H9 (cell line): Measurements from ENCODE around the gene IGIP. TPM values are rescaled to one million over a fixed set of nuclear protein-coding genes. Genes with fewer than 3 reads are reported as not detected.
A peak's percentile ranks its signal among the peaks of the same experiment; 100 is the strongest.

Experiments used
- DNase-seq: peaks from one replicate; pipeline ENCODE4 v3.0.0-alpha.2; 2017
- H2AFZ ChIP-seq: one replicate; pipeline ENCODE4 v1.6.1; 2013; ENCODE audit warnings: mild to moderate bottlenecking, low read length, control low read depth, moderate library complexity
- H2AK5ac ChIP-seq: 2 replicates; pipeline ENCODE4 v1.6.1; 2013; ENCODE audit warnings: low read length, control low read depth, mixed read lengths; ENCODE audit not compliant: insufficient read length
- H2BK120ac ChIP-seq: one replicate; pipeline ENCODE4 v1.6.1; 2013; ENCODE audit warnings: low read depth, mild to moderate bottlenecking, low read length, control low read depth, inconsistent platforms; ENCODE audit not compliant: poor library complexity, severe bottlenecking
- H2BK12ac ChIP-seq: 2 replicates; pipeline ENCODE4 v1.6.1; 2013; ENCODE audit warnings: low read length, control low read depth, mixed read lengths, low read depth; ENCODE audit not compliant: insufficient read length
- H2BK15ac ChIP-seq: 2 replicates; pipeline ENCODE4 v1.6.1; 2013; ENCODE audit warnings: low read depth, low read length, control low read depth
- H2BK20ac ChIP-seq: one replicate; pipeline ENCODE4 v1.6.1; 2013; ENCODE audit warnings: low read depth, mild to moderate bottlenecking, low read length, control low read depth, inconsistent platforms; ENCODE audit not compliant: poor library complexity, severe bottlenecking
- H2BK5ac ChIP-seq: 2 replicates; pipeline ENCODE4 v1.6.1; 2013; ENCODE audit warnings: low read length, control low read depth, mixed read lengths; ENCODE audit not compliant: insufficient read length
- H3K14ac ChIP-seq: 2 replicates; pipeline ENCODE4 v1.6.1; 2013; ENCODE audit warnings: low read length, control low read depth; ENCODE audit not compliant: insufficient read depth
- H3K18ac ChIP-seq: 2 replicates; pipeline ENCODE4 v1.6.1; 2013; ENCODE audit warnings: low read depth, mild to moderate bottlenecking, mixed read lengths, low read length, control low read depth; ENCODE audit not compliant: insufficient read length
- H3K23ac ChIP-seq: 2 replicates; pipeline ENCODE4 v1.6.1; 2013; ENCODE audit warnings: low read length, control low read depth, mixed read lengths, low read depth; ENCODE audit not compliant: insufficient read length
- H3K23me2 ChIP-seq: 2 replicates; pipeline ENCODE4 v1.6.1; 2013; ENCODE audit warnings: low read depth, mild to moderate bottlenecking, mixed read lengths, low read length, control low read depth; ENCODE audit not compliant: insufficient read length, poor library complexity, severe bottlenecking
- H3K27ac ChIP-seq: 2 replicates; pipeline ENCODE4 v1.5.1; 2013; ENCODE audit warnings: low read length, control low read depth, mixed read lengths, low read depth; ENCODE audit not compliant: insufficient read length
- H3K27me3 ChIP-seq: 2 replicates; pipeline ENCODE4 v1.6.1; 2013; ENCODE audit warnings: low read length, control low read depth, inconsistent platforms; ENCODE audit not compliant: insufficient read depth
- H3K4ac ChIP-seq: 2 replicates; pipeline ENCODE4 v1.6.1; 2013; ENCODE audit warnings: low read depth, mild to moderate bottlenecking, control low read depth, inconsistent platforms, low read length, moderate library complexity
- H3K4me1 ChIP-seq: 2 replicates; pipeline ENCODE4 v1.6.1; 2013; ENCODE audit warnings: low read length, control low read depth, inconsistent platforms; ENCODE audit not compliant: insufficient read depth
- H3K4me2 ChIP-seq: 2 replicates; pipeline ENCODE4 v1.6.1; 2013; ENCODE audit warnings: low read length, control low read depth, mixed read lengths; ENCODE audit not compliant: insufficient read length, insufficient read depth
- H3K56ac ChIP-seq: 2 replicates; pipeline ENCODE4 v1.6.1; 2013; ENCODE audit warnings: low read depth, mild to moderate bottlenecking, mixed read lengths, low read length, control low read depth; ENCODE audit not compliant: insufficient read length
- H3K79me1 ChIP-seq: 2 replicates; pipeline ENCODE4 v1.6.1; 2013; ENCODE audit warnings: low read depth, mild to moderate bottlenecking, moderate library complexity, low read length, control low read depth, inconsistent platforms; ENCODE audit not compliant: insufficient read depth, poor library complexity, severe bottlenecking
- H3K79me2 ChIP-seq: 2 replicates; pipeline ENCODE4 v1.6.1; 2013; ENCODE audit warnings: low read length, control low read depth, inconsistent platforms; ENCODE audit not compliant: insufficient read depth
- H3K9ac ChIP-seq: 2 replicates; pipeline ENCODE4 v1.6.1; 2013; ENCODE audit warnings: low read length, control low read depth, mixed read lengths; ENCODE audit not compliant: insufficient read length; ENCODE audit errors: extremely low read depth
- H3K9me3 ChIP-seq: one replicate; pipeline ENCODE4 v1.6.1; 2013; ENCODE audit warnings: low read depth, low read length, inconsistent platforms; ENCODE audit not compliant: control insufficient read depth
- H3T11ph ChIP-seq: one replicate; pipeline ENCODE4 v1.6.1; 2013; ENCODE audit warnings: mild to moderate bottlenecking, low read length, control low read depth, inconsistent platforms
- H4K20me1 ChIP-seq: one replicate; pipeline ENCODE4 v1.6.1; 2013; ENCODE audit not compliant: control insufficient read depth, insufficient read length, insufficient read depth
- H4K5ac ChIP-seq: 2 replicates; pipeline ENCODE4 v1.6.1; 2013; ENCODE audit warnings: low read depth, mild to moderate bottlenecking, mixed read lengths, low read length, control low read depth; ENCODE audit not compliant: insufficient read length
- H4K8ac ChIP-seq: replicated peaks from 2 replicates; pipeline ENCODE4 v1.6.1; 2013; ENCODE audit warnings: low read length, control low read depth, mixed read lengths, low read depth; ENCODE audit not compliant: insufficient read length
- H4K91ac ChIP-seq: 2 replicates; pipeline ENCODE4 v1.6.1; 2013; ENCODE audit warnings: low read depth, mild to moderate bottlenecking, moderate library complexity, mixed read lengths, low read length, control low read depth; ENCODE audit not compliant: insufficient read length
- H3K27ac Mint-ChIP-seq, 3 experiments: 2 replicates in 2 of 3; 3 replicates in 1 of 3; pipeline ENCODE4 v1.8.0; 2020 to 2021; ENCODE audit warnings: mixed read lengths in 3 of 3, mild to moderate bottlenecking in 1 of 3, moderate library complexity in 1 of 3
- H3K27me3 Mint-ChIP-seq: 2 replicates; pipeline ENCODE4 v1.8.0; 2021; ENCODE audit warnings: low read depth, mild to moderate bottlenecking, moderate library complexity, mixed read lengths
- H3K36me3 Mint-ChIP-seq, 3 experiments: 2 replicates in 2 of 3; 3 replicates in 1 of 3; pipeline ENCODE4 v1.8.0; 2020 to 2021; ENCODE audit warnings: low read depth in 3 of 3, mixed read lengths in 3 of 3; ENCODE audit not compliant: insufficient read depth in 1 of 3
- H3K4me1 Mint-ChIP-seq, 2 experiments: 2 replicates each; pipeline ENCODE4 v1.8.0; 2020; ENCODE audit warnings: mixed read lengths in 2 of 2
- H3K4me3 Mint-ChIP-seq, 2 experiments: 2 replicates in 1 of 2; 3 replicates in 1 of 2; pipeline ENCODE4 v1.8.0; 2020 to 2021; ENCODE audit warnings: mild to moderate bottlenecking in 2 of 2, mixed read lengths in 2 of 2, moderate library complexity in 1 of 2
- H3K9me3 Mint-ChIP-seq, 2 experiments: 2 replicates in 1 of 2; 3 replicates in 1 of 2; pipeline ENCODE4 v1.8.0; 2020; ENCODE audit warnings: mild to moderate bottlenecking in 2 of 2, mixed read lengths in 2 of 2, moderate library complexity in 1 of 2
- WGBS: extraction: QIAGEN DNeasy Blood & Tissue Kit; methylation state at CpG from one replicate; pipeline ENCODE4 v1.1.7; 2013; ENCODE audit warnings: missing lambda C conversion rate, low lambda C conversion rate, mixed read lengths; ENCODE audit not compliant: insufficient read length; ENCODE audit errors: extremely low coverage; 5-methylcytosine and 5-hydroxymethylcytosine counted together
- total RNA-seq: library from RNA; stranded (reverse); gene quantifications from 2 replicates; pipeline ENCODE4 v1.2.1, GENCODE V29; 2021
- TF ChIP-seq, protein P1 (sequence below): fragments of 200-600 bp; sonication (generic); conservative IDR thresholded peaks from 3 replicates; pipeline ENCODE4 v1.8.0; 2021; ENCODE audit warnings: antibody characterized with exemption, mild to moderate bottlenecking

The IGIP gene
- total RNA-seq, 1 experiment from 2014 or later = 0.52 TPM

DNA sequence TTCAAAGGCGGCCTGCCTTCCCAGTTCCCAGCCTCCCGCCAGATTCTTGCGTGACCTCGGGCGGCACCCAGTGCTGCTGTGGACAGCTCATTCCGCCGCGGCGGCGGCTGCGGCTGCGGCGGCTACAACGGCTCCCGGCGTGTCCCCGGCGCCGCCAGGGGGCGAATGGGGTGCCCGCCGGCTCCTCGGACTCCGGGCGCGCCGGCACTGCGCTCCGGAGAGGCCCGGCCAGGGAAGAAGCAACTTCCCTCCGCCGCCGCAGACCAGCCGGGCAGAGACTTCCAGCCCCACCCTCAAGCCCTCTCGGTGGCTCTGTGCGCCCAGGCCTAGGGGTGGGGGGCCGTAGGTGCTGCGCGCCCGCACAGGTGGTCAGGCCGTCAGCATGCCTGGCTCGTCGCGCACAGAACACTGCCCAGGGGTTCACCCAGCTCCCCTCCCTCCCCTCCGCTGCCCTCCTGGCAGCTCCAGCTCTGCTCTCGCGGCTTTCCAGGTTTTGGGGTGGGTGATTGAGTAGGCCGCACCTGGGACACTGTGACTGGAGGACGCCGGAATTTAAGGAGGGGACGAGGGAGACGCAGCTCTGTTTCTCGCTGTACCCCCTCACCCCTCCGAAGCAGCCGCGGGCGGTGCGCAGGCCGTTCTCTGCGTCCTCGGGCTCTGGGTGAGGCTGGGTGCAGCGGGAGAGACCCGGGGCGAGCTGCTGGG lies 20.2 kb downstream of the IGIP start:
- no peaks in the 10 kb centered on the region for H3K79me2 ChIP-seq
- no peak overlapping the region for H2BK15ac ChIP-seq
- H2BK120ac ChIP-seq = no peak overlapping the region
- H3K4ac ChIP-seq = no peak overlapping the region
- H4K91ac ChIP-seq = no peak overlapping the region
- peak overlapping the region; percentile 48 for H3K9ac ChIP-seq
- Mint-ChIP-seq H3K4me1 (peaks cover 18 to 20% of the 10 kb centered on the region in 2 experiments), H3K27ac (no peak overlapping the region), H3K27me3 (peaks cover 53% of the 10 kb centered on the region), H3K36me3 (no peaks in the 10 kb centered on the region), H3K4me3 (peak overlapping the region; percentile 59 to 80), H3K9me3 (no peaks in the 10 kb centered on the region; a peak in 1 of 5 replicates)
- no peak overlapping the region for H3K27ac ChIP-seq
- H2AFZ ChIP-seq = no peak overlapping the region
- peak overlapping the region; percentile 65 for H3K4me2 ChIP-seq
- H4K5ac ChIP-seq = no peak overlapping the region
- TF ChIP-seq, protein P1, sequence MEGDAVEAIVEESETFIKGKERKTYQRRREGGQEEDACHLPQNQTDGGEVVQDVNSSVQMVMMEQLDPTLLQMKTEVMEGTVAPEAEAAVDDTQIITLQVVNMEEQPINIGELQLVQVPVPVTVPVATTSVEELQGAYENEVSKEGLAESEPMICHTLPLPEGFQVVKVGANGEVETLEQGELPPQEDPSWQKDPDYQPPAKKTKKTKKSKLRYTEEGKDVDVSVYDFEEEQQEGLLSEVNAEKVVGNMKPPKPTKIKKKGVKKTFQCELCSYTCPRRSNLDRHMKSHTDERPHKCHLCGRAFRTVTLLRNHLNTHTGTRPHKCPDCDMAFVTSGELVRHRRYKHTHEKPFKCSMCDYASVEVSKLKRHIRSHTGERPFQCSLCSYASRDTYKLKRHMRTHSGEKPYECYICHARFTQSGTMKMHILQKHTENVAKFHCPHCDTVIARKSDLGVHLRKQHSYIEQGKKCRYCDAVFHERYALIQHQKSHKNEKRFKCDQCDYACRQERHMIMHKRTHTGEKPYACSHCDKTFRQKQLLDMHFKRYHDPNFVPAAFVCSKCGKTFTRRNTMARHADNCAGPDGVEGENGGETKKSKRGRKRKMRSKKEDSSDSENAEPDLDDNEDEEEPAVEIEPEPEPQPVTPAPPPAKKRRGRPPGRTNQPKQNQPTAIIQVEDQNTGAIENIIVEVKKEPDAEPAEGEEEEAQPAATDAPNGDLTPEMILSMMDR = peak; percentile 81
- no peak overlapping the region for H4K8ac ChIP-seq
- no peak overlapping the region for H2BK5ac ChIP-seq
- H3K14ac ChIP-seq = peak overlapping the region; percentile 77; the same call in 1 of the 2 replicates
- peaks cover 8% of the 10 kb centered on the region for H3K23me2 ChIP-seq
- H3T11ph ChIP-seq = no peak overlapping the region
- peak; percentile 72 for DNase-seq
- H3K18ac ChIP-seq = no peak overlapping the region
- no peaks in the 10 kb centered on the region for H3K4me1 ChIP-seq
- no peak overlapping the region for H2BK12ac ChIP-seq
- H2AK5ac ChIP-seq = no peak overlapping the region
- H2BK20ac ChIP-seq = no peak overlapping the region
- H3K27me3 ChIP-seq = peaks cover 27% of the 10 kb centered on the region
- no peak overlapping the region for H3K56ac ChIP-seq
- H3K23ac ChIP-seq = no peak overlapping the region
- no CpG with 5 or more reads among the region's 64 CpGs for WGBS
- no peaks in the 10 kb centered on the region for H3K79me1 ChIP-seq
- H3K9me3 ChIP-seq = no peaks in the 10 kb centered on the region
- no peaks in the 10 kb centered on the region for H4K20me1 ChIP-seq
